ENCODE data around the gene VSIR. TPM values are rescaled to one million over a fixed set of nuclear protein-coding genes. Genes with fewer than 3 reads are reported as not detected.

The VSIR gene
- total and polyA plus RNA-seq, 12 donors, result 36.6 to 112 (median 69.0) TPM

- Histone ChIP-seq H3K36me3 (no peaks in the 10 kb centered on the region), H3K4me1 (peaks cover 12 to 52% (median 34%) of the 10 kb centered on the region in 9 donors), H3K27ac (peak within 1 kb of the TSS in 9 of 10 donors; percentile 23 to 62 (median 52)), H3K9me3 (no peaks in the 10 kb centered on the region), H3K4me3 (no peak within 1 kb of the TSS), H3K27me3 (no peaks in the 10 kb centered on the region)
- WGBS, 2 donors, result 92 to 93% methylated on average over 14 of the region's 14 CpGs
- no peak for DNase-seq
- peak in 6 of 8 donors; percentile 3 to 17 (median 8) for ATAC-seq
- no peak for TF ChIP-seq CTCF (IDR thresholded peaks at IDR 0.05)
- intact Hi-C loops (cut with DNase I), result loop anchor here in 2 of 10 donors (10.0 kb wide), 2 partner anchors 55 to 175 kb away; partner anchors contain the start of gene VSIR (in 1 of the 2)
Measured at GRCh38 chr10:71719464-71720201, 53.7 kb downstream of the VSIR start, which contains the start of gene C10orf105. TSS of gene C10orf105 (minus strand) at chr10:71719778. CDS start at chr10:71716337, 3,441 bp downstream.

GRCh38 chr10:71719042-71719441, 54.3 kb downstream of the VSIR start:
- H3K27me3 ChIP-seq, result no peaks in the 10 kb centered on the region
- no peaks in the 10 kb centered on the region for H3K9me3 ChIP-seq
- ATAC-seq, result peak; percentile 25 to 71 (median 46)
- H3K36me3 ChIP-seq, result no peaks in the 10 kb centered on the region
- peak overlapping the region in 8 of 10 donors; percentile 38 to 62 (median 53) for H3K27ac ChIP-seq
- H3K4me3 ChIP-seq, result no peak overlapping the region
- H3K4me1 ChIP-seq, result peaks cover 17 to 58% (median 40%) of the 10 kb centered on the region in 9 donors
- TF ChIP-seq CTCF (IDR thresholded peaks at IDR 0.05), result no peak
- WGBS, 2 donors, result 49 to 66% methylated on average over 7 of the region's 7 CpGs
- peak; percentile 56 to 58 for DNase-seq
- intact Hi-C loops (cut with DNase I), result loop anchor here in 2 of 10 donors (10.0 kb wide), 2 partner anchors 56 to 176 kb away; partner anchors contain the start of gene VSIR (in 1 of the 2)

GRCh38 chr10:71718165-71718698, 55.1 kb downstream of the VSIR start:
- Histone ChIP-seq H3K27ac (peak overlapping the region in 8 of 10 donors; percentile 23 to 62 (median 53)), H3K9me3 (no peaks in the 10 kb centered on the region), H3K4me1 (peaks cover 25 to 66% (median 48%) of the 10 kb centered on the region in 9 donors)

More at GRCh38 chr10:71718165-71718698, 55.1 kb downstream of the VSIR start:
- TF ChIP-seq CTCF (IDR thresholded peaks at IDR 0.05), result no peak
- Histone ChIP-seq H3K36me3 (no peaks in the 10 kb centered on the region), H3K4me3 (no peak overlapping the region), H3K27me3 (no peaks in the 10 kb centered on the region)
- DNase-seq (no peak), ATAC-seq (no peak)
- intact Hi-C loops (cut with DNase I), result loop anchor here in 2 of 10 donors (10.0 kb wide), 2 partner anchors 57 to 177 kb away; partner anchors contain the start of gene VSIR (in 1 of the 2)
- 79 to 81% methylated on average over 10 of the region's 10 CpGs for WGBS, 2 donors
